A549 (cell line): ENCODE data around the gene MAP3K5. TPM values are rescaled to one million over a fixed set of nuclear protein-coding genes. Genes with fewer than 3 reads are reported as not detected.

ENCODE experiments used
- ATAC-seq, 2 experiments: fragments of 200-7000 bp in 1 of 2; fragments of >200 bp in 1 of 2; cut with Nextera tagmentation in 1 of 2; cut with Tn5 transposase in 1 of 2; 3 replicates each; pipeline versions ENCODE4 v1.8.0 to v1.9.1; 2018 to 2020; ENCODE audit warnings: mild to moderate bottlenecking in 1 of 2, moderate library complexity in 1 of 2
- CTCF ChIA-PET: fragments of 300-600 bp; sonication (Branson Sonifier 250); formaldehyde crosslinking; extraction: SDS; loops from one replicate; lab custom pipeline; 2021; ENCODE audit warnings: antibody characterized with exemption, inconsistent platforms; lab: Yijun Ruan, JAX
- POLR2A ChIA-PET: fragments of 350-600 bp; formaldehyde crosslinking; extraction: SDS; loops from one replicate; lab custom pipeline; 2021; ENCODE audit warnings: antibody characterized with exemption, inconsistent platforms; lab: Yijun Ruan, JAX
- DNase-seq, 2 experiments: peaks; one replicate each; pipeline versions ENCODE4 v3.0.0 to v3.0.0-alpha.2; 2011 to 2016; ENCODE audit warnings: low read depth in 1 of 2, low spot score in 1 of 2
- FAIRE-seq: peaks from 2 replicates; lab custom pipeline; 2011; peaks lifted over from hg19 to GRCh38; lab: Jason Lieb, UNC
- H3K27ac ChIP-seq, 2 experiments: fragments of >200 bp; sonication (Bioruptor Twin); formaldehyde crosslinking; 3 replicates each; pipeline ENCODE4 v1.5.1; 2016 to 2017
- H3K4me1 ChIP-seq: fragments of >200 bp; sonication (Bioruptor Twin); formaldehyde crosslinking; 3 replicates; pipeline ENCODE4 v1.6.1; 2016
- H3K4me2 ChIP-seq: fragments of >200 bp; sonication (Bioruptor Twin); formaldehyde crosslinking; 3 replicates; pipeline ENCODE4 v1.6.1; 2016
- H3K4me3 ChIP-seq: fragments of >200 bp; sonication (Bioruptor Twin); formaldehyde crosslinking; 3 replicates; pipeline ENCODE4 v1.5.1; 2016
- H3K9me3 ChIP-seq: fragments of >200 bp; sonication (Bioruptor Twin); formaldehyde crosslinking; 3 replicates; pipeline ENCODE4 v1.6.1; 2016
- ATOH8 ChIP-seq: fragments of 250-450 bp; sonication (Bioruptor Pico); IDR thresholded peaks from 2 replicates; pipeline ENCODE4 v1.5.0; 2020; ENCODE audit warnings: low read depth, mild to moderate bottlenecking, moderate library complexity
- BCL3 ChIP-seq: fragments of >200 bp; sonication (Bioruptor Twin); formaldehyde crosslinking; IDR thresholded peaks from 3 replicates; pipeline ENCODE4 v1.6.1; 2016
- CEBPB ChIP-seq, 2 experiments: fragments of >200 bp in 1 of 2; sonication (Bioruptor Twin) in 1 of 2; formaldehyde crosslinking in 1 of 2; IDR thresholded peaks; 2 replicates each; pipeline ENCODE4 v1.6.1; 2012 to 2016
- CTCF ChIP-seq: fragments of >200 bp; sonication (Bioruptor Twin); formaldehyde crosslinking; IDR thresholded peaks from 3 replicates; pipeline ENCODE4 v1.5.1; 2016
- E2F6 ChIP-seq: IDR thresholded peaks from 2 replicates; pipeline ENCODE4 v1.6.1; 2012; ENCODE audit warnings: low read depth, borderline replicate concordance
- EHMT2 ChIP-seq: fragments of 200-600 bp; sonication (generic); IDR thresholded peaks from 2 replicates; pipeline ENCODE4 v1.6.1; 2016; ENCODE audit warnings: antibody characterized with exemption, low read depth, mild to moderate bottlenecking, moderate library complexity
- ELK1 ChIP-seq: fragments of 150-350 bp; IDR thresholded peaks from 2 replicates; pipeline ENCODE4 v1.6.1; 2014; ENCODE audit warnings: low read depth, mild to moderate bottlenecking, low read length
- FOSL2 ChIP-seq, 2 experiments: fragments of 450-650 bp in 1 of 2; fragments of >200 bp in 1 of 2; sonication (Bioruptor Twin) in 1 of 2; formaldehyde crosslinking; IDR thresholded peaks; 2 replicates each; pipeline versions ENCODE4 v1.5.0 to v1.6.1; 2016 to 2020; ENCODE audit warnings: mild to moderate bottlenecking in 1 of 2, moderate library complexity in 1 of 2
- FOXS1 ChIP-seq: fragments of 250-450 bp; sonication (Bioruptor Pico); IDR thresholded peaks from 2 replicates; pipeline ENCODE4 v1.5.0; 2020; ENCODE audit warnings: mild to moderate bottlenecking, moderate library complexity
- GATA3 ChIP-seq: IDR thresholded peaks from 2 replicates; pipeline ENCODE4 v1.6.1; 2012; ENCODE audit warnings: borderline replicate concordance
- HEYL ChIP-seq: fragments of 250-450 bp; sonication (Bioruptor Pico); IDR thresholded peaks from 2 replicates; pipeline ENCODE4 v1.8.0; 2021; ENCODE audit warnings: mild to moderate bottlenecking, moderate library complexity
- HOXA7 ChIP-seq: fragments of 250-450 bp; sonication (Bioruptor Pico); IDR thresholded peaks from 2 replicates; pipeline ENCODE4 v1.5.0; 2020; ENCODE audit warnings: mild to moderate bottlenecking, moderate library complexity
- HOXB5 ChIP-seq: fragments of 250-450 bp; sonication (Bioruptor Pico); IDR thresholded peaks from 2 replicates; pipeline ENCODE4 v1.5.0; 2020; ENCODE audit warnings: mild to moderate bottlenecking, moderate library complexity
- JUNB ChIP-seq: fragments of >200 bp; sonication (Bioruptor Twin); formaldehyde crosslinking; IDR thresholded peaks from 2 replicates; pipeline ENCODE4 v1.6.1; 2016
- KDM1A ChIP-seq: fragments of 200-600 bp; sonication (generic); IDR thresholded peaks from 2 replicates; pipeline ENCODE4 v1.6.1; 2016; ENCODE audit warnings: low read depth, mild to moderate bottlenecking
- MAFK ChIP-seq: fragments of 450-650 bp; IDR thresholded peaks from 2 replicates; pipeline ENCODE4 v1.6.1; 2014; ENCODE audit not compliant: partially characterized antibody
- MYC ChIP-seq: IDR thresholded peaks from 2 replicates; pipeline ENCODE4 v1.6.1; 2012; ENCODE audit warnings: mild to moderate bottlenecking, inconsistent platforms, low read length, improper control_type of control experiment, borderline replicate concordance
- TFCP2L1 ChIP-seq: fragments of 250-450 bp; sonication (Bioruptor Pico); IDR thresholded peaks from 2 replicates; pipeline ENCODE4 v1.5.0; 2021; ENCODE audit warnings: mild to moderate bottlenecking
- TP53 ChIP-seq: fragments of 250-450 bp; sonication (Bioruptor Pico); IDR thresholded peaks from 2 replicates; pipeline ENCODE4 v1.5.0; 2021; ENCODE audit warnings: mild to moderate bottlenecking, moderate library complexity
- ZFP36 ChIP-seq: fragments of 450-650 bp; IDR thresholded peaks from 2 replicates; pipeline ENCODE4 v1.6.1; 2014; ENCODE audit warnings: borderline replicate concordance; ENCODE audit not compliant: partially characterized antibody
- ZSCAN20 ChIP-seq: fragments of 250-450 bp; sonication (Bioruptor Pico); IDR thresholded peaks from 2 replicates; pipeline ENCODE4 v1.8.0; 2022; ENCODE audit warnings: mild to moderate bottlenecking, moderate library complexity
- WGBS: methylation state at CpG from one replicate; pipeline ENCODE4 v1.1.6; 2017; ENCODE audit errors: missing lambda C conversion rate; 5-methylcytosine and 5-hydroxymethylcytosine counted together
- polyA plus RNA-seq, 4 experiments: library from polyadenylated mRNA; depleted of rRNA in 3 of 4; stranded (reverse); fragments of >200 nt; fragmentation: RNase III in 1 of 4; extraction: RNeasy Plus Mini Kit Qiagen cat#74134 plus additional on column Dnase treatment in 1 of 4; gene quantifications; 2 replicates in 3 of 4; 3 replicates in 1 of 4; pipeline ENCODE4 v1.2.3, GENCODE V29; 2011 to 2017
- TF ChIP-seq, protein P1 (sequence below): fragments of 200-600 bp; sonication (generic); IDR thresholded peaks from 2 replicates; pipeline ENCODE4 v1.6.1; 2016; ENCODE audit warnings: antibody characterized with exemption, mild to moderate bottlenecking, moderate library complexity
- TF ChIP-seq, protein P2 (sequence below): IDR thresholded peaks from 2 replicates; pipeline ENCODE4 v1.6.1; 2012

MAP3K5 gene
- polyA plus RNA-seq, 2 of the 4 experiments (the other 2 are of a cell fraction) = 2.1 to 4.1 TPM

GRCh38 chr6:136527831-136528230 lies 264.4 kb downstream of the MAP3K5 start:
- no peak for ATAC-seq
- Histone ChIP-seq H3K27ac (peak overlapping the region; percentile 91 to 97), H3K4me1 (peaks cover 85% of the 10 kb centered on the region), H3K4me2 (peak overlapping the region; percentile 81), H3K9me3 (no peaks in the 10 kb centered on the region), H3K4me3 (no peak overlapping the region)
- under 1% methylated on average over 6 of the region's 6 CpGs for WGBS
- CTCF ChIA-PET = interaction anchor here (4.2 to 5.7 kb wide), 2 partner anchors 19 to 22 kb away, joined by 26 to 36 read pairs; partner anchors contain the start of gene MAP7
- POLR2A ChIA-PET = no interaction called here
- FAIRE-seq = no peak
- peak; percentile 24 to 60 for DNase-seq
- TF ChIP-seq MAFK = peak; percentile 41
- no peak for TF ChIP-seq FOSL2 (IDR thresholded peaks at IDR 0.05)
- TF ChIP-seq FOSL2 (CRISPR knock-in tag; IDR thresholded peaks at IDR 0.05) = peak; percentile 41; the same call in 1 of the 2 replicates
- peak; percentile 26; the same call in 1 of the 2 replicates for TF ChIP-seq GATA3
- no peak for TF ChIP-seq ELK1
- TF ChIP-seq JUNB = no peak

- POLR2A ChIA-PET = interaction anchor here (1.7 kb wide), 1 partner anchor 123 kb away, joined by 7 read pairs; no protein-coding TSS in a partner anchor
- H3K27ac ChIP-seq = peak overlapping the region; percentile 91 to 97
- H3K4me3 ChIP-seq = peak overlapping the region; percentile 37; the same call in 2 of the 3 replicates
- no peak for TF ChIP-seq HOXA7 (CRISPR knock-in tag)
- no peak for TF ChIP-seq ZFP36
- no peak for TF ChIP-seq FOXS1 (CRISPR knock-in tag)
- TF ChIP-seq MYC = no peak
- no peak for TF ChIP-seq HOXB5 (CRISPR knock-in tag)
- TF ChIP-seq ATOH8 (CRISPR knock-in tag) = no peak
- no peak for TF ChIP-seq BCL3
- no peak for TF ChIP-seq TFCP2L1 (CRISPR knock-in tag)
- no peak for TF ChIP-seq E2F6
- TF ChIP-seq TP53 (CRISPR knock-in tag) = no peak
- no peak for TF ChIP-seq ZSCAN20 (CRISPR knock-in tag)
- TF ChIP-seq CTCF = no peak
- TF ChIP-seq CEBPB (IDR thresholded peaks at IDR 0.05) = no peak
- TF ChIP-seq EHMT2 = no peak
- TF ChIP-seq HEYL = no peak
- TF ChIP-seq KDM1A = no peak
- TF ChIP-seq, protein P1, sequence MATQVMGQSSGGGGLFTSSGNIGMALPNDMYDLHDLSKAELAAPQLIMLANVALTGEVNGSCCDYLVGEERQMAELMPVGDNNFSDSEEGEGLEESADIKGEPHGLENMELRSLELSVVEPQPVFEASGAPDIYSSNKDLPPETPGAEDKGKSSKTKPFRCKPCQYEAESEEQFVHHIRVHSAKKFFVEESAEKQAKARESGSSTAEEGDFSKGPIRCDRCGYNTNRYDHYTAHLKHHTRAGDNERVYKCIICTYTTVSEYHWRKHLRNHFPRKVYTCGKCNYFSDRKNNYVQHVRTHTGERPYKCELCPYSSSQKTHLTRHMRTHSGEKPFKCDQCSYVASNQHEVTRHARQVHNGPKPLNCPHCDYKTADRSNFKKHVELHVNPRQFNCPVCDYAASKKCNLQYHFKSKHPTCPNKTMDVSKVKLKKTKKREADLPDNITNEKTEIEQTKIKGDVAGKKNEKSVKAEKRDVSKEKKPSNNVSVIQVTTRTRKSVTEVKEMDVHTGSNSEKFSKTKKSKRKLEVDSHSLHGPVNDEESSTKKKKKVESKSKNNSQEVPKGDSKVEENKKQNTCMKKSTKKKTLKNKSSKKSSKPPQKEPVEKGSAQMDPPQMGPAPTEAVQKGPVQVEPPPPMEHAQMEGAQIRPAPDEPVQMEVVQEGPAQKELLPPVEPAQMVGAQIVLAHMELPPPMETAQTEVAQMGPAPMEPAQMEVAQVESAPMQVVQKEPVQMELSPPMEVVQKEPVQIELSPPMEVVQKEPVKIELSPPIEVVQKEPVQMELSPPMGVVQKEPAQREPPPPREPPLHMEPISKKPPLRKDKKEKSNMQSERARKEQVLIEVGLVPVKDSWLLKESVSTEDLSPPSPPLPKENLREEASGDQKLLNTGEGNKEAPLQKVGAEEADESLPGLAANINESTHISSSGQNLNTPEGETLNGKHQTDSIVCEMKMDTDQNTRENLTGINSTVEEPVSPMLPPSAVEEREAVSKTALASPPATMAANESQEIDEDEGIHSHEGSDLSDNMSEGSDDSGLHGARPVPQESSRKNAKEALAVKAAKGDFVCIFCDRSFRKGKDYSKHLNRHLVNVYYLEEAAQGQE = no peak
- TF ChIP-seq, protein P2, sequence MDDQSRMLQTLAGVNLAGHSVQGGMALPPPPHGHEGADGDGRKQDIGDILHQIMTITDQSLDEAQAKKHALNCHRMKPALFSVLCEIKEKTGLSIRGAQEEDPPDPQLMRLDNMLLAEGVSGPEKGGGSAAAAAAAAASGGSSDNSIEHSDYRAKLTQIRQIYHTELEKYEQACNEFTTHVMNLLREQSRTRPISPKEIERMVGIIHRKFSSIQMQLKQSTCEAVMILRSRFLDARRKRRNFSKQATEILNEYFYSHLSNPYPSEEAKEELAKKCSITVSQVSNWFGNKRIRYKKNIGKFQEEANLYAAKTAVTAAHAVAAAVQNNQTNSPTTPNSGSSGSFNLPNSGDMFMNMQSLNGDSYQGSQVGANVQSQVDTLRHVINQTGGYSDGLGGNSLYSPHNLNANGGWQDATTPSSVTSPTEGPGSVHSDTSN = no peak
- no peak for TF ChIP-seq GATA3
- WGBS = 33% methylated on average over 4 of the region's 4 CpGs
- no peaks in the 10 kb centered on the region for H3K9me3 ChIP-seq
- peak overlapping the region; percentile 81 for H3K4me2 ChIP-seq
- FAIRE-seq (no peak), DNase-seq (no peak), ATAC-seq (peak in 1 of 2 experiments; percentile 8; a peak in 3 of 6 replicates)
- H3K4me1 ChIP-seq = peaks cover 88% of the 10 kb centered on the region
- CTCF ChIA-PET = interaction anchor here (1.0 to 5.7 kb wide), 6 partner anchors 12 to 170 kb away, joined by 3 to 36 read pairs (median 7); partner anchors contain the start of gene MAP7
These were observed 265.3 kb downstream of the MAP3K5 start for GRCh38 chr6:136526937-136527336.
